ENCODE data around the gene CXCL5. TPM values are rescaled to one million over a fixed set of nuclear protein-coding genes. Genes with fewer than 3 reads are reported as not detected.
"Not testable (repeated sequence)": the region's sequence is repeated elsewhere in the genome, so short reads cannot be mapped to it uniquely, and the experiment has no call there.

CXCL5 gene
- total RNA-seq, 1 donor from 2014 or later = 0.58 TPM

GRCh38 chr4:73974352-73974751 is 24.1 kb downstream of the CXCL5 start:
- no peak for DNase-seq (ENCODE audit: low spot score)

- DNase-seq (ENCODE audit: low spot score) = no peak
These were observed 27.5 kb downstream of the CXCL5 start for GRCh38 chr4:73970945-73971344.

- DNase-seq (ENCODE audit: low spot score) = no peak
These were observed 28.5 kb downstream of the CXCL5 start for GRCh38 chr4:73970011-73970410.

GRCh38 chr4:73967866-73968265 is 30.6 kb downstream of the CXCL5 start:
- DNase-seq (ENCODE audit: low spot score) = no peak

GRCh38 chr4:73964862-73965611 is 33.4 kb downstream of the CXCL5 start:
- DNase-seq (ENCODE audit: low spot score) = no peak

- no peak for DNase-seq (ENCODE audit: low spot score)
These were observed 35.8 kb downstream of the CXCL5 start for GRCh38 chr4:73962724-73963123.

GRCh38 chr4:73959041-73959440 is 39.4 kb downstream of the CXCL5 start:
- DNase-seq (ENCODE audit: low spot score) = not testable (repeated sequence)

GRCh38 chr4:73952352-73952751 is 46.1 kb downstream of the CXCL5 start:
- no peak for DNase-seq (ENCODE audit: low spot score)

GRCh38 chr4:73950376-73950920 is 48.0 kb downstream of the CXCL5 start:
- not testable (repeated sequence) for DNase-seq (ENCODE audit: low spot score)

GRCh38 chr4:73948990-73949706 is 49.3 kb downstream of the CXCL5 start:
- no peak for DNase-seq (ENCODE audit: low spot score)

- no peak for DNase-seq (ENCODE audit: low spot score)
These were observed 50.2 kb downstream of the CXCL5 start for GRCh38 chr4:73948291-73948690.

- DNase-seq (ENCODE audit: low spot score) = no peak
These were observed 51.1 kb downstream of the CXCL5 start for GRCh38 chr4:73947239-73947985.

- DNase-seq (ENCODE audit: low spot score) = no peak
These were observed 52.6 kb downstream of the CXCL5 start for GRCh38 chr4:73945674-73946449.

Other genes with a start within 250 kb of the CXCL5 start
- 0.45 TPM for gene CXCL6, start 162.0 kb downstream of the CXCL5 start, total RNA-seq
- not detected for gene PF4V1, start 145.4 kb downstream of the CXCL5 start, total RNA-seq
- 9.5 TPM for gene CXCL1, start 129.3 kb downstream of the CXCL5 start, total RNA-seq
- gene PF4, start 16.6 kb downstream of the CXCL5 start, total RNA-seq = not detected
- gene PPBP, start 10.5 kb downstream of the CXCL5 start, total RNA-seq = 1.3 TPM
- gene CXCL3, start 40.0 kb upstream of the CXCL5 start, total RNA-seq = 15.1 TPM
- gene CXCL2, start 100.5 kb upstream of the CXCL5 start, total RNA-seq = 145 TPM
- gene MTHFD2L, start 159.4 kb upstream of the CXCL5 start, total RNA-seq = 8.4 TPM

All from mesenteric fat pad (tissue), 1 donor.